HG03175 (cell line): ENCODE measurements around the gene FANCG.

Source experiments
- ATAC-seq: cut with Tn5 transposase; IDR thresholded peaks from one replicate; pipeline ENCODE4 v1.9.1; 2021; ENCODE audit warnings: mild to moderate bottlenecking, moderate library complexity; ENCODE audit not compliant: unreplicated experiment

The FANCG gene

DNA sequence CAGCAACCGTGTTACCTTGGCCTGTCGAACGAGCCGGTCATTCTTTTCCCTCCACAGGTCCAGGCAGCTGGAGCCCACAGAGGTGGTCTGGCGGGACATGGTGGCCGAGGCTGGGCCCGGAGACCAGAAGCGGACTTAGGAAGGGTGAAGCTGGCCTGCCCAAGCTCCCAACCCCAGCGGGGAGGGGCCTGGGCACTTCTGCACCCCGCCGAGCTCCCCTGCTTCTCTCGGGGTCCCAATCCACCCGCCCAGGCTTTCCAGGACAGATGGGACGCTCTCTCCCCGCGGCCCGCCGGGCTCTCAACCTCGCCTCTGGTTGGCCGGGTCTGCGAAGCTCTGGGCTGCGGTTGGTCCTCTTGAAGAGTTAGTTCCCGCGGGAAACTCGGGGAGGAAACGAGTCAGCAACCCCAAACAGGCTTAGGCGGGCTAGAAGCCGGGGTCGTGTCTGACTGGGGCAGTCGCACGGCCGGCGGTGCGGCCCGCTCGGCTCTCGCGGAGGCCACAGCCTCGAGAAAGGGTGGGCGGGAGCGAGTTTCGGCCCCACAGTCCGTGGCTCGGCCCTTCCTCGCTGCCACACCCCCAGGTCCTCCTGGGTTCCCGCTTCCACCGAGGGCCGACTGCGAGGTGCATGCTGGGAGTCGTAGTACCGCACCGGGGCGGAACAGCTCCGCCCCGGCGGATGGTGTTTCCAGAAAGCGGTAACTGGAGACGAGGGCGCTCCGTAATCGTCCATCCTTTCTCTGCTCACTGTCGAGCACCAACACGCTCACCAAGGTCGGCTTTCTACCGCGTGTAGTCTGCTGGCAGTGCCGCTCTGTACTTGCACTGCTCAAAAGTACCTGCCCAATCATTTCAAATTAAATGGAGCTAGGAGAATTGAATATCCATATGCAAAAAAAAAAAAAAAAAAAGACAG is at the start of gene FANCG:
Gene FANCG, minus strand, starts transcription at position 517 of the 916 bp plus-strand sequence. Its CDS starts 418 bp downstream, at position 99.
- ATAC-seq: peak; percentile 87

DNA sequence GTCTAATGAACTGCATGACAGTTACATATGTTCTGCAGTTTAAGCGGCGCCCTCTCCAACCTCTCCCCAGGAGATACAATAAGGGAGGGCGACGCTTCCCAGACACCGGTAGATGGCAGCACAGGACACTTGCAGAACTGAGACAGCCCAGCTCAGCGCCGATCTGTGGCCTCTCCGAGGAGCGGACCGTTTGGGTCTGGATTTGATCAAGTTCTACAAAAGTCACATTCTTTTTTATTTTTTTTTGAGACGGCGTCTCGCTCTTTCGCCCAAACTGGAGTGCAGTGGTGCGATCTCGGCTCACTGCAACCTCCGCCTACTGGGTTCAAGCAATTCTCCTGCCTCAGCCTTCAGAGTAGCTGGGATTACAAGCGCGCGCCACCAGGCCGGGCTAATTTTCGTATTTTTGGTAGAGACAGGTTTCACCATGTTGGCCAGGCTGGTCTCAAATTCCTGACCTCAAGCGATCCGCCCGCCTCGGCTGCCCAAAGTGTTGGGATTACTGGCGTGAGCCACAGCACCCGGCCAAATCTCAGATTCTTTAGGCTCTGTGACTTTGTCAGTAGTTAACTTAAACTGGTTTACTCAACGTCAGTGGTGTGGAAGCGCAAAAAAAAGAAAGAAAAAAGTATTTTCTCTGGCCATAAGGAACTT is 37.3 kb upstream of the FANCG start:
- peak; percentile 56 for ATAC-seq

DNA sequence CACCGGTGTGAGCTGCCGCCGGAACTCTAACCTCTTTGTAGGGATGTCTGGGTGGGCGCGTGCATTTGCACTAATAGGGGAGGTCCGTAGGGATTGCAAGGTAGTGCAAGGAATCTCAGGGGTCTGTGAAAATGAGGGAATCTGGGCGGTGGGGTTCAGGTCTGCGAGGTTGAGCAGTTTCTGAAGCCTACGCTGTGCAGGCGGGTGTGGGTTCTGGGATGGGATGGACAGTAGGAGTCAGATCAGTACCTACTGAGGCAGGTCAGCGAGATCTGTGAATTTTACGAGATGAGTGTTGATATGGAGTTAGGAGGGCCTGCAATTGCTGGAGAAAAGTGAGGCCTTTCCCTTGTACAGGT is 36.8 kb upstream of the FANCG start:
- no peak for ATAC-seq

DNA sequence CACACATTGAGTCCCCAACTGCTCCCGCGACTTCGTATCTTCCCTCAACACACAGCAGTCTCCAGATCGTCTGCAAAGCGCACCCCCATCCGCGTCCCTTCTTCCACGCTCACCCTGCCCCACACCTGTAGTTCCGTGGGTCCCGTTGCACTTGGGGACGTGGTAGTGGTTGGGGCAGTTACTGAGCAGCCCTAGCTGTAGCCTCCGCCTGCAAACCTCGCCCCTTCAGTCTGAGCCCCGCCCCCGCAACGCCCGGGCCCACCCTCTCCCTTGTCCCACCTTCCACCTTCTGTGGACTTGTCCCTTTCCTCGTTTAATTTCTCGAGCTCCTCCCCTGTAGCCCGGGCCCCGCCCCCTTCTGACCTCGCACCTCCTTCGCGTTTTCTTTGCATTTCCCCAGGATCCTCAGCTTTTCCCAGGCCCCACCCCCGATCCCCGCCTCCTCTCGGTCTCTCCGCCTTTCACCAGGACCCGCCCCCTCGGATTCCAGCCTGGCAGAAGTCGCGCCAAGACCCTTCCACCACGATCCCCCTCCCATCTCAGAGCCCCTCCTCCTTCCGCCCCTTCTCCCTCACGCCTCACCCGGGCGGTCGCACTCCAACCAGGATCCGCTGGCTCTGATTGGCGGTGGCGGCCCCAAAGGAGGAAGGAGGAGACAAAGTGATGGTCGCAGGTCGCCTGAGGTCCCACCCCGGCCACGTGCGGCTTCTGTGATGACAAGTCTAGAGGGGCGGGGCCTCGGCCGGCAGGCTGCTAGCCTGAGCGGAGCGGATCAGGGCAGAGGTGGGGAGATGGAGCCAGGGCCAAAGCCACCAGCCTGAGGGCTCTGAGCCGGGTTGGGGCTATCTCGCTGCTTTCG is 36.2 kb upstream of the FANCG start, which contains the start of gene ATOSB:
Gene ATOSB, minus strand, starts transcription at position 183 of the 859 bp plus-strand sequence. CDS start 7,588 bp downstream, outside the sequence.
- peak; percentile 63 for ATAC-seq

DNA sequence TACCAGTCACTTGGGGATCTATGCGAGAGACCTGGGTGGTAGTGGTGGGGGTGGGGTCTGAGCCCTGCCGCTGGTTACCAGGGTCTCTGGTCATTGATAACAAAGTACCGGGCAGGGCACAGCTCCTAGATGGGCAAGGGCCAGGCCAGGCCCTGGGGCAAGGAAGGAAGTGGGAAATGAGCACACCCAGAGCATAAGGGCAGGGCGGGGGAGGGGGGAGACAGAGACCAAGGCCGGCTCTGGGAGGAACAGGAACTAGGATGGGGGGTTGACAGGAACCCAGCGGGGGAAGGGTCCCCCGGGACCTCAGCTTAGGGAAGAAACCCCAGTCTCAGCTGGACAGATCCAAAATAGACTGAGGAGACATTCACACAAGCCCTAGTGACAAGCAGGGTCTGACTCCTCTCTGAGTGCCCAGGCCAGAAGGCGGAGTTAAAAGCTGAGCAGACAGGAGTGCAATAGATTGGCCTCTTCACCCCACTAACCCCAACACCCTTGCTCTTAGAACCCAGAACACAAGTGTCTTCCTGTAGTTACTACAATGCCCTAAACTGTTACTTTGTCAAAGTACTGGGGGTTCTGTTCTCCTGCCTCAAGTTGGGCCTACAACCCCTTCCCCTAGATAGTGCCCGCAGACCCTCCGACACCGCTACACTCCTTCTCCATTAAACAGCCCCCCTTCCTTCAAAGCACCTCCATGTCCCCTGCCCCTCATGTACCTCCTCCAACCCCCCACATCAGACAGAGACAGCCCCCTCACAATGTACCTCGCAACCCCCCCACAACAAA is 35.3 kb upstream of the FANCG start:
- no peak for ATAC-seq

DNA sequence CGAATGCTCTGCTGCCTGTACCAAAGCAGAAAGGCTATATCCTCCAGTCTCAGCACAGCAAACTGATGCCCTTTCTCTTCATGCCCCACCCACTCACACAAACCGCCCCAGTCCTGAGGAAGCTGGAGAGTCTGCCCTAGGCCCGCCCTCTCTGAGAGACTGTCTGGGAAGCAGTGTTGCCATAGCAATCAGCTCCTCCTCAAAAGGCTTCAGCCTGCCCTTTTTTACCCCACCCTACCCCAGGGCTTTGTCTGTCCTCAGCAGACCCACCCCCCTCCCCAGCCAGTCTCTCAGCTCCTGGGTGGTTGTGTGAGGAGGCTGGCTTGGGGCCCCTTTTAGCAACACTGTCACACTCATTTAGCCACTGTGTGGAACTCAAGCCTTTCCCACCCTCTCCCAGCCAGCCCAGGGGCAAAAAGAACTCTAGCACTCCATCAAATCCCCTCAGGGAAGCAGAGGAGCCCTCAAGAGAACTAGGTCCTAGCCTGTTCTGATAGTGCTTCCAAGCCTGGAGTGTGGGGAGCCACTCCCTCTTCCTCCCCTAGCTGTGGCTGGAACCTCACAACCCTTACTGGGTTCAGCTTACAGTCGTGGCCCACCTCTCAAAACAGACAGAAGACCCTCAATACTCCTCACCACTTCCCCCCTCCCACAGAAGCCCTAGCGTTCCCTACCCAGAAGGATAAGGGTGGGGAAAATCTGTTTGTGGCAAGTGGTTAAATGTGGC is 34.5 kb upstream of the FANCG start:
- no peak for ATAC-seq

DNA sequence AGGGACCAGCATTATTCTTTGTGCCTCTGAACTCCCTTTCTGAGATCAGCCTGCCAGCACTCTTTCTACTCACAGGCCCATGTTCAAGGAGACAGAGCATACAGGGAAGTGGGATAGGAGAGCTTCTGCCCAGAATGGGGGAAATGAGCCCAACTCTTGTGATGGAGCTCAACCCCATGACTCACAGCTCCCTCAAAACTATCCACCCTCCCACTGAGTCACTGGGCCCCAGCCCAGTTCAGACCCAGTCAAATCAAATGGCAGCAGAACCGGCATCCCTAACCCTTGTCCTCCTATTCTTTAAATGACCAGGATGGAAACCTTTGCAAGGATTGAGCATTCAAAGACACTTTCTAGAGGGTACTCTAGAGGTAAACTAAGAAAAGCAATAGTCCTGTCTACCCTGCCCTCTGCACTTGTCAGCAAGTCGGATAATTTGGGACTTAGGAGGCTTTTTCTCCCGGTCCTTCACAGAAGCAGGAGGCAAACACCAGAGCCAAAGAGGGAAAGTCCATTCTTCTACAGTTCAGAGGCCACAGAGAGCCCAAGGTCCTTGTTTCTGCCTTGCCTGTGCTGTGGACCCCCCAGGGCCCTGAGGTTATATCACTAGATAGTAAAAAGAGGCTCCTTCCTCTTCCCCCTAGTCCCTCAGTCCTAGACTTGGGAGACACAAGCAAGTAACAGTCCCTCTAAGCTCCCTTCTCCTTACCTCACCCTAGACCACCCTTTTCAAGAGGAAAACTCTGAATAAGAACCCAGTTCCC is 32.7 kb upstream of the FANCG start:
- ATAC-seq: no peak

DNA sequence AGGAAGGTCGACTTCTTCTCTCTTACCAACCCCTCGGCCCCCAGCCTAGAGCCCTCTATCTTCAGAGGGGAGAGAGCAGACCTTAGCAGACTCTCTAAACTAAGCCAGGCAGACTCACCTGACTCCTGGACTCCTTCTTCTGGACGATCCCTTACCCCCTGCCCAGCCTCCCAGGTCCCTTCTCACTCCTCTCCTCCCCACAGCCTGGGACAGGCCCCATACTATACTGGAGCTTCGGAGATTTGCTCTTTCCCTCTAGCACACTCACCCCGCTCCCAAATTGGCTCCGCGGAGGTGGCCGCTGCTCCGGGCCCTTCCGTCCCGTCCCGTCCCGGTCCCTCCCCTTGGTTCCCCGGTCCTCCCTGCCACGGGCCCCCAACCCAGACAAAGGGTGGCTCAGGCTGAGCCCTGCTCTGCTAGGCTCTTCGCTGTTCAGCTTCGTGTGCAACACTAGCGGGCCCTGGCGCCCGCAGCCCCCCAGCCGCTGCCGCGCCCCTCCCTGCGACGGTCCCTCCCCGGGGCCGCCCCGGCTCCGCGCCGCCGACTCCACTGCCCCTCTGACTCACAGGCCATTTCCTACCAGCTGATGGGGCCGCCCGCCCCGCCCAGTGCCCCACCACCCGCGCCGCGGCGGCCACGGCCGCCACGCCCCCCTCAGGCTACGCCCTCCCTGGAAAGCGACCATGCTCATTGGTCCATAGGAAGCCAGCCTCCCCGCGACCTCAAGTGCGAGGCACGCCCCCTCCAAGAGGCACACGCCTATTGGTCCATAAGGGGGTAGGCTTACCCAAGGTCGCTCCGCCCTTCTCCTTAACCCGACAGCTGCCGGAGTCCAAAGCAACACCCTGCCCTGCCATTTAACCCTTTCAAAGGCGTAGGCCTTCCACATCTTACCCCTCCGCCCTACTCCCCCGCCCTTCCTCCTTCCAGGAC is 31.5 kb upstream of the FANCG start:
- ATAC-seq: peak; percentile 75

DNA sequence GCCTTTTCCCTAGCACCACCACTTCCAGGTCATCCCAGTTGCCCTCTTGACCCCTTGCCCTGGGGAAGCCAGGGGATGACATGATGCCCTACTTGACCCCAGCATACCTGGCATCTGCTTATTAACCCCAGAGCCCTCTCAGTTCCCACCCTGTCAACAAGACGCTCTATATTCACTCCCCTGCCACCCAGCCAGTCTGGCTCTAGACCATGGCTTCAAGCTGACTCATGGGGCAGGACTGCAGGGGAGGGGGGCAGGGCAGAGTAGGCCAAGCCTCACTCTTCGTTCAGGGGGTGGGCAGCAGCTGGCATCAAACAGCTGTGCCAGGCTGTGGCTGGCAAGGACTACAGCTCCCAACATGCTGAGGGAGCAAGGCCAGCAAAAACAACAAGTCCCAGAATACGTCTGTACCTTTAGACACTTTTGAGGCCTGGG is 30.6 kb upstream of the FANCG start:
- ATAC-seq: no peak

DNA sequence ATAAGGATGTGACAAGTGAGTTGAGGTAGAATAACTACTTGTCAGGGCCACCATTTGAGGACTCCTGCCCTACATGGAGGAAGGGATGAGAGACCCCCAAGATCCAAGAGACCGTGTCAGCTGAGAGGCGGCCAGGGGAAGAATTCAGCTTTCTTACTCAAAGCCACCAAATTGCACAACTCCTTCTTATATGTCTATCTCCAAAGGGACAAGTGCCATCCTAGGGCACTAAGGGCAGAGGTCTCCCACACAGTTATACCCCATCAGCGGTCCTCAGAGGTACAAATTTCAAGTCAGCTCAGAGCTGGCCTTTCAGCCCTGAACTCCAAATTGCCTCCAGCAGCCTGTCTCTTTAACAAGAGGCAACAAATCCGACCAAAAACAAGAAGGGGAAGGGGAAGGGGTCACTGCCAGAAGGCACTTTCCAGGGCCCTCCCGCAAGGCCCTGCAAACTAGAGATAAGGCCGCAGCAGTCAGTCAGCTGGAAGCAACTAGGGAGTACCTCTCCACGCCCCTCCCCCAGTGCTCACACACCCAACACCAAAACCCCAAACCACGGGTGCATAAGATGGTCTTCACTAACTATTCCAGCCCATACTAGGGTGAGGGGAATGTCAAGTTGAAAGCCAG is 29.3 kb upstream of the FANCG start:
- no peak for ATAC-seq

DNA sequence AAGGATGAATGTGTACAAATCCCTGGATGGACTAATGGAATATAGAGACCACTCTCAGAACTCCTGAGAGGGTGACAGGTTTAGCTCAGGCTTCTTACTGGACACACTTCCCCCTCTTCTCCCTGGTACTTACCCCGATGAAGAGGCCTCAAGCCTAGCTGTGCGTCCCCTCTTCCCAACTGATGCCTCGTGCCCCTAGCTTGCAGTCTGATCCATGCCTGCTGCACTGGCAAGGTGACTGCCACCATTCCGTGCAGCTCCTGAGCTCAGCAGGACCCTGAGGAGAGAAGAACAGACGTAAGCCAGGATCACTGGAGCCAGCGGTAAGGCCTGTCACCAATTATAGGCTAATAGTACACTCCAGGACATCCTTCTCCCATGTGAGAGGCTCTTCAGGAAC is 28.7 kb upstream of the FANCG start:
- ATAC-seq: no peak

DNA sequence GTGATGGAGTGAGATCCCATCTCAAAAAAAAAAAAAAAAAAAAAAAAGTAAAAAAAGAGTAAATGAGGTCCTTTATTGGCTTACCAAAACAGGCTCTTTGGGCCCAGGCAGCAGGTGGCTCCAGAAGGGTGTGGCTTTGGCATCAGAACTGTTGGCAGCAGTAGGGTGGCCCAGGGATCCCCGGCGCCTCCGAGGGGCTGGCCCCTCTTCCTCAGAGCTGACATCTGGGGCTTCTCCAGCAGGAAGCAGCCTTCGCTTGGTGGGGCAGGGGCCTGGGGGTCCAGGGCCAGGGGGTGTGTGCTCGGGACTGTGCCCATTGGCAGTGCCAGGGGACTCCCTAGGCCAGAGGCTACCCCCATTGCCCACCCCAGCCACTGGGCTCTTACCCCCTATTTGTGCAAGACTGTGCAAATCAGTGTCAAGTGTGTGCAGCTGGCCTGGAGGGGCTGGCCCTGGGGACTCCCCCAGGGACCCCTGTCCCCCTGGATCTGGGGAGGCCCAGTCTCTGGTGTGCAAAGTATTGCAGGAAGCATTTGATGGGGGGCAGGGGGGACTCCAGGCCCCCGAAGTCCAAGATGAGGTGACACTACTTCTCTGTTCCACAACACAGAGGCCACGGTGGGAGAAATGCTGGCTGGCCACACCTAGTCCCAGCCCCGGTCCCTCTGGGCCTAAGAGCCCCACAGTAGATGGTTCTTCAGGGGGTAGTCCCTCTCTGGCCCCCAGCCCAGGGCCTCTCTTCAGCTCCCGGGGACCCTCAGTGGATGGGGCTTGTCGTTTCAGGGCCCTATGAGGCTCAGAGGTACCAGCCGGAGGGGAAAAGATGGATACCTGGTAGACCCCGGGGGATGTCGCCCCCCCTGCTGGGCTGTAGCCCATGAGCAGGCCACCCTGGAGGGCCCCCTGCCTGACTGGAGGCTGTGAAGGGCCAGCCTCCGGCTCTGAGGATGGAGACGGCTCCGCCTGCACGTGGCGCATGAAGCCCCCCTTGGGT is 27.9 kb upstream of the FANCG start:
- no peak for ATAC-seq

DNA sequence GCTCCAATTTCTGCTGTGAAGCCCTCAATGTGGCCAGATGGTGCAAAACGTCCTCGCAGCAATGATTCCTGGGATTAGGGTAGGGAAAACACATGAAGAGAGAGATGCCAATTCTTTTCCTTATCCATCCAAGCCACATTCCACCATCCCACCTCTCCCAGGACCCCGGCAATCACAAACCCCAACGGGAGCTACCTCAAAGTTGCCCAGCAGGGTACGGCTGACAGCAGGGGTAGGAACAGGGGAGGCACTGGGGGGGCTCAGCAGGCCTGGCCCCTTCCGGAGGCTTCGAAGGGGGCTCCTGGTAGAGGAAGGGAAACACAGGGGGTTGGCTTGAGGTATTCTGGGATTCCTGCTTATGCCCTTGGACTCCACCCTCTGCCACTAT is 26.6 kb upstream of the FANCG start:
- no peak for ATAC-seq

DNA sequence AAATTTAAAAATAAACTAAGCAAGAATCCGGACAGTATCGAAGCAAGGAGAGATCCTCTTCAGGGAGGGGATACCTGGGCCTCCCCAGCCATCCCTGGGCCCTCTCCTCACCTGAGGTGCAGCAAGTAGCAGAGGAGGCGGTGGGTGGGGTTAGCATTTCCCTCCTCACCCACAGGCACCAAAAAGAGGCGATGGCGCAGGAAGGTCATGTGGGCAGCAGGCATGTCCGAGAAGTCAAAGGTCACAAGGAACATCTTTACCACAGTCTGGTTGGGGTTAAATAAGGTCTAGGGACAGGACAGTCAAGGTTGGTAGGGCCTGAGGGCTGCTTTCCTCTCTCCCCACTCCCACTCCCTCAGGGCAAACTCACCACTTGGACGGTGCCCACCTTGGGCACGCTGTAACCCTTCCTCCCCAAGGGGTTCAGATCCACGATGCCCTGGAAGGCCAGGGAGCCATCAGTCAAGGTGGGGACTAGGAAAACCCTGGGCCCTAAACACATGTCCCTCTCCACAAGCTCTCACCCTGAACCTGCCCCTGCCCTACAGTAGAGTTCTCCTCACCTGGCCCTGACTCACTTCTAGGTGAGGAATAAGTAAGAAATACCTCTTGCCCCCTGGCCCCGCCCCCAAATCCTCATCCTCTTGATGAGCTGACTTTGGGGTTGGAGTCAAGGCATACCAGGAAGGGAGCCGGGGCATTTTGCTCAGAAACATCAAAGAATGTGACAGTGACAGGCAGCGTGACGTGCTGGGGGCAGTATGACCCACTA is 26.0 kb upstream of the FANCG start:
- no peak for ATAC-seq

DNA sequence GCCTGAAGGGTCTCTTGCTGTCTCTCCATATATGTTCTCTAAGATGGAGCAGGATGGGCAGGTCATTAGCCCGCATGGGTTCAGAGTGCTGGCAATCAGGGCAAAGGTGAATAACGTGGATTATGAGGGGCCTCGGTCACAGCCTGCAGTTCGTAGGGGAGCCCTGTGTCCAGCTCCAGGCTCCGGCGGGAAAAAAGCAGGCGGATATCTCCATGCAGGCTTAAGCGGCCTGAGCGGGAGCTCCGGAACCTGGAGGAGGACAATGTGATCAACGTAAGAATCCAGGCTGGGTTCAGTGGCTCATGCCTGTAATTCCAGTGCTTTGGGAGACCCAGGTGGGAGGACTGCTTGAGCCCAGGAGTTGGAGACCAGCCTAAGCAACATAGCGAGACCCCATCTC is 25.4 kb upstream of the FANCG start:
- ATAC-seq: no peak

DNA sequence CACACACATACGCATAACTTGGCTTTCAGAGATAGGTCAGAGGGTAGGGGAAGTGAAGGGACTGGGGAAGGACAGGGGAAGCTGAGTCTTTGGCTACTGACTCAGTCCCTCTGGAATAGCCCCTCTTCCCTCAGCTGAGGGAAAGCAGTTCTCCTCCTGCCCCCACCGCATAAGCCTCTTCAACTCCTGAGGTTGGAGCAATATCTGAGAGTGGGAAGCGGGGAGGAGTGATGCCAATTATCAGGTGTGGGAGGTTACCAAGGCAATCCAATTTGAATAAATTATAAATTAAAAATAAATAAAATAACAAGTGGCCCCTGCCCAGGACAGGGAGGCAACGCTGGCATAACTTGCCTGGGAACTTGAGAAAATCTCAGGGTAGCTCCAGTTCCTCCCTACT is 24.8 kb upstream of the FANCG start:
- no peak for ATAC-seq
